ENCODE data around the gene PTTG1IP. TPM values are rescaled to one million over a fixed set of nuclear protein-coding genes. Genes with fewer than 3 reads are reported as not detected.

PTTG1IP gene
- total RNA-seq, 1 donor from 2014 or later: 72.2 TPM

DNA sequence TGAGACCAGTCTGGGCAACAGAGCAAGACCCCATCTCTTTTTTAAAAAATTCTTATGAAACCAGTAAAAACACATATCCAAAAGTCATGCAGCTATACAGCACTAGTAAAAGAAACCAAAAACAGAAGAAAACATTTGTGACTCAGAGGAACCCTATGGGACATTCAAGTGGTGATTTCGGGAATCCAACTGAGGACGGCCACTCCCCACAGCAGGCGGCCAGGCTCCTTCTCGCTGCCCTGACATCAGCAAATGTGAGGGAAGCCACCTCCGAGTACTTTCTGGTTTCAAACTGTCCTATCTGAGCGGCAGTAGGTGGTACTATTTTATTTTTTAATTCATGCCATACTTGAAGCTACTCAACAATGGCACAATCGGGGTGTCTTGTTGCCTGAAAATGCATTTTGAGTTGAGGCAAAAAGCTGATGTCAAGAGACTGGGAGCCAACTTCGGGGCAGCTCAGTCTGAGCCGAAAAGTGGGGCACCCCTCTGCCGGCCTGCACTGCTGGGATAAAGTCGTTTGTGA lies 58.9 kb downstream of the PTTG1IP start:
- FAIRE-seq (no peak), DNase-seq (ENCODE audit: low spot score in 2 of 2) (no peak)

- DNase-seq (ENCODE audit: low spot score in 2 of 2) (no peak), FAIRE-seq (no peak)
Measured at GRCh38 chr21:44813727-44814126, 59.8 kb downstream of the PTTG1IP start.

DNA sequence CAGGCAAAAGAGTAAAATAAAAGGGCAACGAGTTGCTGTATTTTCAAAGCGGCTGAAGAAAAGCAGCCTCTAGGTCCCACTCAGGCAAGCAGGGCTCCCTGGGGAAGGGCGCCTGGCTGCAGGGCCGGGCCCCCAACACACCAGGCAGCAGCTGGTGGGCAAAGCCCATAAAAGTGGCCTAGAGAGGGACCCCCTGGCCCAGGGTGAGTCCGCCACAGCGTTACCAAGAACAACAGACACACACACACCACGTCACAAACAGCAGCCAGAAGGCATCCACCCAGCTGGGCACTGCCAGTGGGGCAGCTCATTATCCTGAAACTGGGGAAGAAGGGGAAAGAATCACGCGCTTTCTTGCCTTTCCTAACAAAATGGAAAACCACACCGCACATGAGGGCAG lies 60.3 kb downstream of the PTTG1IP start:
- FAIRE-seq (no peak), DNase-seq (ENCODE audit: low spot score in 2 of 2) (no peak)

DNA sequence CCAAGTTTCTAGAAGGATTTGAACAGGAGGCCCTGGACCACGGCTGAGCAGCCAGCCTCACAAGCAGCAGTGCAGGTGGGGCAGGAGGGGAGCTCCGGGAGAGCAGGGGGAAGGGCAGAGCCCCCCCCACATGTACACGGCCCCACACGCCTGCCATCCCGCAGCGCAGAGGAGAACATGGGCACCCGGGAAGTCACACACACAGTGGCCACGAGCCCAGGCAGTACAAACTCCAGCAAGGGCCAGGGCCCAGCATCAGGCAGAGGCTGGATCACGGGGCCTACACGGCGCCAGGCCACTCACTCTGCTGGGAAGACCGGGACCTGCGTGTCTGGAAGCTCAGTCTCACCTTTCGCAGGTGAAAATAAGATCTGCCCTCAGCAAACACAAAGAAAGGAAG lies 60.9 kb downstream of the PTTG1IP start:
- DNase-seq (ENCODE audit: low spot score in 2 of 2) (no peak), FAIRE-seq (no peak)

DNA sequence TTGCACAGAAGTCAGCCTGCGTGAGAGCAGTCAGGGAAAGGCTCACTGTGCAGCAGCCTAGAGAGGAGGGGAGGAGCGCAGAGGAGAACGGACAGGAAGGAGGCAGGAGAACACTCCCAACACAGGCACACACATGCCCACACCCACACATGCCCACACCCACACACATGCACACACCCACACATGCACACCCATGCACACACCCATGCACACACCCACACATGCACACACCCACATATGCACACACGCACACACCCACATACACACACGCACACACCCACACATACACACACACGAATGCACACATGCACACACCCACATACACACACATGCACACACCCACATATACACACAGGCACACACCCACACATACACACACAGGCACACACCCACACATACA lies 62.7 kb downstream of the PTTG1IP start:
- FAIRE-seq (no peak), DNase-seq (ENCODE audit: low spot score in 2 of 2) (no peak)

DNA sequence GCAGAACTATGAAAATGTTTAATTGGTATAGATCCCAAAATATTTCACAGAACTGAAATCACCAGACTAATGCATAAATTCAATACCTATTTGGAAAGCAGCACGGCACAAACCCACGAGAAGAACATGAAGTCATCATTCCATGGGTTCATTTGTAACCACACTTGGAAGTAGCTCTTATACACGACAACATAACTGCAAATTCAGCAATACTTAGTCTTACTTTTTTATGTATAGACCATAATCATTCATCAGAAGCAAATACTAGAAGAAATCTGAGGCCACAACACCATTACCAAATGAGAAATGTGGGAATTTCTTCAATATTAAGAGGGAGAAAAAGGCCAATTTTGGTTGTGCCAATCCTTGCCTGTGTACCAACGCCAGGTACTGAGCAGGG lies 67.6 kb downstream of the PTTG1IP start:
- FAIRE-seq (no peak), DNase-seq (ENCODE audit: low spot score in 2 of 2) (no peak)

- DNase-seq (ENCODE audit: low spot score in 2 of 2) (no peak), FAIRE-seq (no peak)
Measured at GRCh38 chr21:44805226-44805625, 68.3 kb downstream of the PTTG1IP start.

DNA sequence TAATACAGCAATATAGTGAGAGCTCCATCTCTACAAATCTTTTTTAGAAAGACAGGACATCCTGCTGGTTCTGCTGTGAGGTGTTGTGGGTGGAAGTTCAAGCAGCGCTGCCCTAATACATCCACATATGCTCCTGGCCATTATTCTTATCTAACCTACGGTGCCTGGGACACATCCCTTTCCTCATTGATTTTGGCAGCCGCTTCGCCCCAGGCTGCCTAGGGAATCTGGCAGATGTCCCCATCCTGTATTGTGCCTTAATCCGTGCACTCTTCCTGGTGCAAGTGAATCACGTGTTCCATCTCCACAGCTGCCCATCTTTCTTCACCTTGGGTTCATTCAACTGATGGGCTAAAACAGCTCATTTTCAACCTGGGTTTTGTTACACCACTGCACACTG lies 68.7 kb downstream of the PTTG1IP start:
- DNase-seq (ENCODE audit: low spot score in 2 of 2) (no peak), FAIRE-seq (no peak)

DNA sequence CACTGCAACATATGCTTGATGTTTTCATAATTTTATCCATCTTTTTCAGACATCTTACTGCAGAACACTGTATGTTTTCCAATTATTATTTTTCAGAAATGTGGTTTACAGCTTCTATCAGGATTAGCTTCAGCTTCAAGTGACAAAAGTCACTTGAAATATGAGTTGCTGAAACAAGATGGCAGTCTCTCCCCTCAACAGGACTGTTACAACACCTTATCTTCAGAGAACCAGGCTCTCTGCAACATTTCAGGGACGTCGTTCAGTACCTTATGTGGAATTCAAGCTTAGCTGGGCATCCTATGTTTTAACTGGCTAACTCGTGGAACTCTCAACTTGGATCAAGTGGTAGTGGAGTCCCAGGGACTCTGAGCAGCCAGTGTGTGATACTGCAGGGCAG lies 69.8 kb downstream of the PTTG1IP start:
- FAIRE-seq (no peak), DNase-seq (ENCODE audit: low spot score in 2 of 2) (no peak)

- FAIRE-seq (no peak), DNase-seq (ENCODE audit: low spot score in 2 of 2) (no peak)
Measured at GRCh38 chr21:44802396-44803153, 70.9 kb downstream of the PTTG1IP start.

GRCh38 chr21:44801468-44802395 lies 71.8 kb downstream of the PTTG1IP start, which contains the start of gene UBE2G2:
UBE2G2 (minus strand) TSS chr21:44801820; CDS start chr21:44801748, 72 bp downstream.
- FAIRE-seq (no peak), DNase-seq (ENCODE audit: low spot score in 2 of 2) (peak; percentile 97)

GRCh38 chr21:44800971-44801467 lies 72.5 kb downstream of the PTTG1IP start:
- FAIRE-seq (no peak), DNase-seq (ENCODE audit: low spot score in 2 of 2) (peak in 1 of 2 donors; percentile 36)

DNA sequence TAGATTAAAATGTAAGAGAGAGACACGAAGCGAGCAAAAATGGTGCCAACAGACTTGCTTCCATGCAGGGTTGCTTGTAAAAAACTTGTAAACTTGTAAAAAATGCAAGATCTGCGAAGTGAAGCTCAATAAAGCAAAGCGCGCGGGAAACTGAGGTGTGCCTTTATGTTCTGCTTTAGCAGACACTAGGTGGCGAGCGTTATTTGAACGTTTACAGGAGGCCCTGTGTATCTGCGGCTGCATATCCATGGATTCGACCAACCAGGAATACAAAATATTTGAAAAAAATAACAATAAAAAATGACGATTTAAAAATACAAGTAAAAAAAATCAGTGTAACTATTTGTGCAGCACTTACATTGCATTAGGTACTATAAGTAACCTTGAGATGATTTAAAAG lies 73.4 kb downstream of the PTTG1IP start:
- FAIRE-seq (no peak), DNase-seq (ENCODE audit: low spot score in 2 of 2) (no peak)

GRCh38 chr21:44799646-44800045 lies 73.8 kb downstream of the PTTG1IP start:
- DNase-seq (ENCODE audit: low spot score in 2 of 2): no peak
- FAIRE-seq: no peak

Other genes starting within 250 kb of the PTTG1IP start
- gene KRTAP10-9, start 246.6 kb downstream of the PTTG1IP start, total RNA-seq: not detected
- not detected for gene KRTAP10-10, start 236.3 kb downstream of the PTTG1IP start, total RNA-seq
- gene KRTAP10-11, start 227.3 kb downstream of the PTTG1IP start, total RNA-seq: not detected
- not detected for gene KRTAP12-4, start 219.0 kb downstream of the PTTG1IP start, total RNA-seq
- not detected for gene KRTAP12-3, start 215.8 kb downstream of the PTTG1IP start, total RNA-seq
- gene KRTAP12-2, start 206.8 kb downstream of the PTTG1IP start, total RNA-seq: not detected
- not detected for gene KRTAP12-1, start 191.5 kb downstream of the PTTG1IP start, total RNA-seq
- not detected for gene KRTAP10-12, start 176.5 kb downstream of the PTTG1IP start, total RNA-seq
- not detected for gene TSPEAR, start 162.1 kb downstream of the PTTG1IP start, total RNA-seq
- 39.9 TPM for gene UBE2G2, start 71.9 kb downstream of the PTTG1IP start, total RNA-seq
- 63.2 TPM for gene SUMO3, start 55.6 kb downstream of the PTTG1IP start, total RNA-seq
- gene ITGB2, start 47.2 kb upstream of the PTTG1IP start, total RNA-seq: 4.9 TPM
- 7.3 TPM for gene SLX9, start 66.3 kb upstream of the PTTG1IP start, total RNA-seq
- 19.2 TPM for gene ADARB1, start 200.9 kb upstream of the PTTG1IP start, total RNA-seq